Ishikawa (cell line): Measurements from ENCODE around the gene KPNA2.

Experiments
- CEBPB ChIP-seq: IDR thresholded peaks from 2 replicates; pipeline ENCODE4 v1.6.1; 2012
- CREB1 ChIP-seq: IDR thresholded peaks from 2 replicates; pipeline ENCODE4 v1.6.1; 2012; ENCODE audit warnings: low read depth
- EGR1 ChIP-seq: IDR thresholded peaks from 2 replicates; pipeline ENCODE4 v1.6.1; 2012
- EP300 ChIP-seq: IDR thresholded peaks from 2 replicates; pipeline ENCODE4 v1.6.1; 2012; ENCODE audit warnings: borderline replicate concordance
- FOXM1 ChIP-seq: IDR thresholded peaks from 2 replicates; pipeline ENCODE4 v1.6.1; 2012; ENCODE audit warnings: low read depth, borderline replicate concordance
- MAX ChIP-seq: IDR thresholded peaks from 2 replicates; pipeline ENCODE4 v1.6.1; 2012
- NFIC ChIP-seq: IDR thresholded peaks from 2 replicates; pipeline ENCODE4 v1.6.1; 2012
- RAD21 ChIP-seq: IDR thresholded peaks from 2 replicates; pipeline ENCODE4 v1.6.1; 2012; ENCODE audit warnings: low read depth
- TAF1 ChIP-seq: IDR thresholded peaks from 2 replicates; pipeline ENCODE4 v1.6.1; 2012; ENCODE audit warnings: low read depth, mild to moderate bottlenecking
- TCF12 ChIP-seq: IDR thresholded peaks from 2 replicates; pipeline ENCODE4 v1.6.1; 2012; ENCODE audit warnings: low read depth
- TEAD4 ChIP-seq: IDR thresholded peaks from 2 replicates; pipeline ENCODE4 v1.6.1; 2012
- USF1 ChIP-seq: IDR thresholded peaks from 2 replicates; pipeline ENCODE4 v1.6.1; 2012
- YY1 ChIP-seq: IDR thresholded peaks from 2 replicates; pipeline ENCODE4 v1.6.1; 2012; ENCODE audit warnings: low read depth
- ZBTB7A ChIP-seq: IDR thresholded peaks from 2 replicates; pipeline ENCODE4 v1.6.1; 2012; ENCODE audit warnings: low read depth
- TF ChIP-seq, protein P1 (sequence below): IDR thresholded peaks from 2 replicates; pipeline ENCODE4 v1.6.1; 2012; ENCODE audit warnings: low read depth, mild to moderate bottlenecking

KPNA2 gene

DNA sequence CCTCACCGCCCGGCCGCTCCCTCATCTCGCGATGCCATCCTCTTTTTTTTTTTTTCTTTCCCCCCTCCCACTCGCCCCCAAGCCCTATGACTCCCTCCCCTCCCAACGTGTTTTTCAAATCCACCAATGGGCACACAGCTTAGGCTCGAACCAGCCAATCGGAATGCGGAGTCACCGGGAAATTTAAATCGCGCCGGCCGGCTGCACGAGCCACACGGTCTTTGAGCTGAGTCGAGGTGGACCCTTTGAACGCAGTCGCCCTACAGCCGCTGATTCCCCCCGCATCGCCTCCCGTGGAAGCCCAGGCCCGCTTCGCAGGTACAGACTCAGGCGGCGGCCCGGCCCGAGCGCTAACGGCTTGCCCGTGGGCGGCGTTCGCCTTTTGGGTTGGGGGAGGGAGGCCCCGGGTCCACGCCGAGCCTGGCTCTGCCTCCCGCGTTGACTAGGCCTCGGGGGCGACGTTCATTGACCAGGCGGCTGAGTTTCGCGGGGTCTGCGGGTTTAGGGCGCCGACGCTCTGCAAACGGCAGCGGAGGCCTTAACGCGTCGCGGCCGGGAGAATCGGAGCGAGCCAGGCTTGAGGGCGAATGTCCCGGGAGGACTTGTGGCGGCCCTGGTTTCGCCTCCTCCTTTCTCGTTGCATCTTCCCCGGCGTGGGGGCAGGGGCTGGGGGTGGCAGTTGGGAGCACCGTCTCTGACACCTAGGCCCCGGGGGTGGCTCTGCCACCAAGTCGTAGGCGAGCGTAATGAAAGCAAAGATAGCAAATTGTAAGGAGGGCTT is at the start of gene KPNA2:
Gene KPNA2 (plus strand): TSS at position 213 of the 781 bp plus-strand sequence. CDS start 1,398 bp downstream, outside the sequence.
- no peak for TF ChIP-seq CREB1
- no peak for TF ChIP-seq RAD21
- 0 out of 2 replicates have a peak, but pooled peaks have one; percentile 17 for TF ChIP-seq USF1
- TF ChIP-seq CEBPB = no peak
- TF ChIP-seq TCF12 = 0 out of 2 replicates have a peak, but pooled peaks have one; percentile 35
- peak; percentile 99 for TF ChIP-seq FOXM1
- TF ChIP-seq ZBTB7A = peak; percentile 42; the same call in 1 of the 2 replicates
- no peak for TF ChIP-seq EP300
- no peak; the same call in 1 of the 2 replicates for TF ChIP-seq EGR1
- peak; percentile 86 for TF ChIP-seq TAF1
- peak; percentile 76 for TF ChIP-seq MAX
- TF ChIP-seq YY1 = no peak
- TF ChIP-seq TEAD4 = no peak; the same call in 1 of the 2 replicates
- TF ChIP-seq NFIC = no peak
- TF ChIP-seq, protein P1, sequence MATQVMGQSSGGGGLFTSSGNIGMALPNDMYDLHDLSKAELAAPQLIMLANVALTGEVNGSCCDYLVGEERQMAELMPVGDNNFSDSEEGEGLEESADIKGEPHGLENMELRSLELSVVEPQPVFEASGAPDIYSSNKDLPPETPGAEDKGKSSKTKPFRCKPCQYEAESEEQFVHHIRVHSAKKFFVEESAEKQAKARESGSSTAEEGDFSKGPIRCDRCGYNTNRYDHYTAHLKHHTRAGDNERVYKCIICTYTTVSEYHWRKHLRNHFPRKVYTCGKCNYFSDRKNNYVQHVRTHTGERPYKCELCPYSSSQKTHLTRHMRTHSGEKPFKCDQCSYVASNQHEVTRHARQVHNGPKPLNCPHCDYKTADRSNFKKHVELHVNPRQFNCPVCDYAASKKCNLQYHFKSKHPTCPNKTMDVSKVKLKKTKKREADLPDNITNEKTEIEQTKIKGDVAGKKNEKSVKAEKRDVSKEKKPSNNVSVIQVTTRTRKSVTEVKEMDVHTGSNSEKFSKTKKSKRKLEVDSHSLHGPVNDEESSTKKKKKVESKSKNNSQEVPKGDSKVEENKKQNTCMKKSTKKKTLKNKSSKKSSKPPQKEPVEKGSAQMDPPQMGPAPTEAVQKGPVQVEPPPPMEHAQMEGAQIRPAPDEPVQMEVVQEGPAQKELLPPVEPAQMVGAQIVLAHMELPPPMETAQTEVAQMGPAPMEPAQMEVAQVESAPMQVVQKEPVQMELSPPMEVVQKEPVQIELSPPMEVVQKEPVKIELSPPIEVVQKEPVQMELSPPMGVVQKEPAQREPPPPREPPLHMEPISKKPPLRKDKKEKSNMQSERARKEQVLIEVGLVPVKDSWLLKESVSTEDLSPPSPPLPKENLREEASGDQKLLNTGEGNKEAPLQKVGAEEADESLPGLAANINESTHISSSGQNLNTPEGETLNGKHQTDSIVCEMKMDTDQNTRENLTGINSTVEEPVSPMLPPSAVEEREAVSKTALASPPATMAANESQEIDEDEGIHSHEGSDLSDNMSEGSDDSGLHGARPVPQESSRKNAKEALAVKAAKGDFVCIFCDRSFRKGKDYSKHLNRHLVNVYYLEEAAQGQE = no peak

GRCh38 chr17:67990909-67991308 is 44.6 kb upstream of the KPNA2 start:
- TF ChIP-seq, protein P1 = no peak
- TF ChIP-seq EP300 (no peak), FOXM1 (no peak), CREB1 (no peak), EGR1 (no peak), YY1 (no peak), RAD21 (no peak)

GRCh38 chr17:67992548-67993152 is 42.9 kb upstream of the KPNA2 start:
- TF ChIP-seq TAF1 (no peak), TEAD4 (no peak), YY1 (no peak), FOXM1 (no peak), TCF12 (no peak), ZBTB7A (no peak), CREB1 (no peak), USF1 (no peak), EP300 (no peak)
- TF ChIP-seq, protein P1 = no peak
